Hematopoietic multipotent progenitor cell treated with erythropoietin and hydrocortisone succinate and interleukin-3 and kit ligand, for 15 days (in vitro differentiated cells): Measurements from ENCODE around the gene PRKCZ.
"Not testable (repeated sequence)": the region's sequence is repeated elsewhere in the genome, so short reads cannot be mapped to it uniquely, and the experiment has no call there.

Source experiments
- DNase-seq: peaks from one replicate; pipeline ENCODE4 v3.0.0-alpha.2; 2015; ENCODE audit warnings: low spot score

The PRKCZ gene

GRCh38 chr1:2103266-2103900 is 53.2 kb downstream of the PRKCZ start:
- DNase-seq = no peak

DNA sequence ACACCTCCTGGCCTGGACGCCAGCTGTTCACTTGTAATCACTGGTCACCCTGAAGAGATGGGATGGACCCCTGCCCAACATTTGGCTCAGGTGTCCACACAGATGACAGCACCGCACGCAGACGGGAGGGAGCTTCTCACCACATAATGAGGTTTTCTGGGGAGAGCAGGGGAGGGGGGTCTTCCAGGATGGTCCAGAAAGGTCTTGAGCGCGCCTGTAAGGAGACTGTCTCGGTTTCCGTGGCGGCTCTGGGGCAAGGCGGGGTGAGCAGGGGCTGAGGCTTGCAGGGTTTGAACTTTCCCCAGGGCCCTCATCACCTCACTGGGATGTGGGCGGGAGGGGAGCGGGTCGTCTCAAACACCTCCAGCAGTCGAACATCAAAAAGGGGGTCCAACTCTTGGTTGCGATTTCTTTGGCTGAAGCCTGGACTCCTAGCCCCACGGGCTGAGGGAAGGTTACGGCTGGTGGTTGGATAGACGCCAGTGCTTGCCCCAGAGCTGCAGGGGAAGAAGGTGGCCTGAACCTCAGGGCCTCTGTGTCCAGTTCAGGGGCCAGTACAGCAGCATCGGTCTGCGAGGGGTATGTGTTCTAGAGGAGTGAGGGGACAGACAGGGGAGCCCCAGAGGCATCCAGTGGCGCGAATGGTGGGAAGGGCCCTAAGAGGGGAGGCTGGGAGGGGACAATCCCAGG is 53.8 kb downstream of the PRKCZ start:
- DNase-seq = no peak

DNA sequence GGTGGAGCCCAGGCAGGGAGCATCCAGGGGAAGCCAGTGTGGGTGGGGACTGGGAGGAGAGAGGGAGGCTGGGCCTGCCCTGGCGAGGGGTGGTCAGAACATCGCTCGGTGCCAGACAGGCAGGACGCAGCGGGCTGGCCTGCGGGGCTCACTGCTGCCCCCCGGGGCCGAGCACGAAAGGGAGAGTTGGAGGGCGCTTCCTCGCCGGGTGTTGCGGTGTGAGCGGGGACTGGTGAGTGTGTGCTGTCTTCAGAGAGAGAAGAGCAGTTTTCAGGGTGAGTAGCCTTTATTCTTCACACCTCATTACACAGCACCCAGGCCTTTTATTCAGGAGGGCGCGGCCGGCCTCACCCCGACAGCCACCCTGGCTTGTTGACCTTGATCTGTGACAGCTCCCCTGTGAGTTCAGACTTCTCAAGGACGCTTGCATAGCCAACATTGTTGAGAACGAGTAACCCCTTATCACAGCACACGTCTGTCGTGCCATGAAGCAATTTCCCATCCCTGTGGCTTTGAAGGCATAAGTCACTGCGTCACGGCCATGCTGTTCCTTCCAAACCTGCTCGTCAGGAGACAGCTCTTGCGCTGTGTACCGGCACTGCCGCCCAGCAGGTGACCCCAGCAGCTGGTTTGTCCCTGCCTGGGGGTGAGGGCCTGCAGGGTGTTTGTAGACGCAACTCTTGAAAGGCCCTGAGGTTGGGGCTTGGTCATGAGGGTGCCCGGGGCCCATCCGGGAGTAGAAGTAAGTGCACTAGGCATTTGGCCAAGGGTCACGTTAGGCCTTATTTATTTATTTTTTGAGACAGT is 54.6 kb downstream of the PRKCZ start:
- no peak for DNase-seq

GRCh38 chr1:2105781-2106524 is 55.7 kb downstream of the PRKCZ start:
- DNase-seq = no peak

DNA sequence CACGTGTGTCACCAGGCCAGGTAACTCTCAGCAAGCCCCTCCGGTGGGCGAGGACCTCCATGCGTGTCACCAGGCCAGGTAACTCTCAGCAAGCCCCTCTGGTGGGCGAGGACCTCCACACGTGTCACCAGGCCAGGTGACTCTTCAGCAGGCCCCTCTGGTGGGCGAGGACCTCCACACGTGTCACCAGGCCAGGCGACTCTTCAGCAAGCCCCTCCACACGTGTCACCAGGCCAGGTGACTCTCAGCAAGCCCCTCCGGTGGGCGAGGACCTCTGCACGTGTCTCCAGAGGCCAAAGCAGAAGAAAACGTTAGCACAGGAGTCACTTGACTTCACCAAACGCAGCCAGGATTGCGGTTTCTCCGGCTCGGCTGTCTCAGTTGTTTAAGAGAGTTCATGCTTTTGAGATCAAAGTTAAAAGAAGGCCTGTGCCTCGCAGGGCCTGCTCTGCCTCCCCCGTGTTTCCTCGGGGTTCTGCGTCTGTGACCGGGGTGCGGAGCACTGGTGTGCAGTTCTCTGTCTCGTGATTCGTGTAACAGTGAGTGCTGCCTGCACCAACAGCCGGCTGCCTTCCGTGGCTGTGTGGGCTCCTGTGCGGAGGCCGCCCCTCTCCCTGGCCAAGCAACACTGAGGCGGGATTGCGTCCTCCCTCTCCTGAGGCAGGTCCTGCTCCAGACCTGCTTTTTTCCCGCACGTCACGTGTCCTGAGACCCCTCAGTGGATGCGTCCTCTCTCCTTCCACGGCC is 56.6 kb downstream of the PRKCZ start:
- no peak for DNase-seq

GRCh38 chr1:2107586-2108212 is 57.5 kb downstream of the PRKCZ start:
- DNase-seq = no peak

GRCh38 chr1:2108213-2108876 is 58.1 kb downstream of the PRKCZ start:
- no peak for DNase-seq

GRCh38 chr1:2108877-2109580 is 58.8 kb downstream of the PRKCZ start:
- DNase-seq = no peak

GRCh38 chr1:2109581-2110021 is 59.4 kb downstream of the PRKCZ start:
- no peak for DNase-seq

- DNase-seq = no peak
Measured at GRCh38 chr1:2110191-2110737, 60.1 kb downstream of the PRKCZ start.

DNA sequence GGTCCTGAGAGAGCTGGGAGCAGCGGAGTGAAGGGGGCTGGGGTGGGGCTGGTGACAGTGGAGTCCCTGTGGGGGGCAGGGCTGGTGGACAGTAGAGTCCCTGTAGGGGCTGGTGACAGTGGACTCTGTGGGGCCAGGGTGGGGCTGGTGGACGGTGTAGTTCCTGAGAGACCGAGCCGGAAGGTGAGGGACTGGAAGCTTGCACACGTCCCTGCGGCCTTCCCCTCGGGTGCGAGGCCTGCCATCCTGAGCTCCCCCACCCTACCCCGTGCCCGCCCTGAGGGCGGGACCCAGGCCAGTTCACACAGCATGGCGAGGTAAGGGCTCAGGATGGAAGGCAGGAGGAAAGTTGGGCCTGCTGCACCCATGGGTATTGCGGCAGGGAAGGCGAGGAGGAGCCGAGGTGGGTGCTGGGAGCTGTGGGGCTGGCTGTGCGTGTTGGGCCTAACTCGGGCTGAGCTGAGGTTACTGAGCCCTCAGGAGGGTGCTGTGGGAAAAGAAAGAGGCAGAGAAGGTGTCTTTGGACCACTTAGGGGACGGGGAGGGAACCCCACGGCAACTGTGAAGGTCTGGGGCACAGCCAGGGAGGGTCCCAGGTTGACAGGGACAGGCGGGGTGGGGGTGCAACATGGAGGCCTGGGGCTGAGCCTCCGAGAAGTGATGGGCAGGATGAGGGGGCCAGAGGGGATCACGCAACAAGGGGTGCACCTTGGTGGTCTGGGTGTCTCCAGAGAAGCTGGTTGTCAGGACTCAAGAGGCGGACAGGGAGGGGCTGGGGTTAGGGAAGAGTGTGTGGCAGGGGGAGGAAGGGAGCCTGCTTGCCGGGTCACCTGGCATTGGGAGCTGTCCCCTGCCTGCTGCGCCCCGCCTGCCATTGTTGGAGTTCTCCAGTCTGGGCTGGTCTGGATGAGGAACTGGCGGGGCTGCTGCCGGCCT is 60.8 kb downstream of the PRKCZ start:
- no peak for DNase-seq

DNA sequence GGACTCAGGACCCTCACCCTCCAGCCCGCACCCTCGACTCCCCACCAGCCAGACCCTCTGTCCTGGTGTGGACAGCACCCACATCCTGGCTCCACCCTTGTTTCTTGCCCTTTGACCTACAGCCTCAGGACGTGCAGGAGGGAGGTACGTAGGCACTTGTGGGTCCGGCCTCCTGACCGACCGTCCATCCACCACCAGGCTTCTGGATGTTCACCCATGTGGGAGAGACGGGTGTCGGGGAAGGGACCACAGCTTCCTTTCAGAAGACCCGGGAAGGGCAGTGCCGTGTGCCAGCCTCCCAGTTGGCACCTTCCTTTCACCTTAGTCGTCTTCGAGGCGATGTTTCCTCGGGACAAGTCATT is 61.4 kb downstream of the PRKCZ start:
- no peak for DNase-seq

- no peak for DNase-seq
Measured at GRCh38 chr1:2112280-2112701, 62.1 kb downstream of the PRKCZ start.

- DNase-seq = no peak
Measured at GRCh38 chr1:2113620-2114135, 63.5 kb downstream of the PRKCZ start.

DNA sequence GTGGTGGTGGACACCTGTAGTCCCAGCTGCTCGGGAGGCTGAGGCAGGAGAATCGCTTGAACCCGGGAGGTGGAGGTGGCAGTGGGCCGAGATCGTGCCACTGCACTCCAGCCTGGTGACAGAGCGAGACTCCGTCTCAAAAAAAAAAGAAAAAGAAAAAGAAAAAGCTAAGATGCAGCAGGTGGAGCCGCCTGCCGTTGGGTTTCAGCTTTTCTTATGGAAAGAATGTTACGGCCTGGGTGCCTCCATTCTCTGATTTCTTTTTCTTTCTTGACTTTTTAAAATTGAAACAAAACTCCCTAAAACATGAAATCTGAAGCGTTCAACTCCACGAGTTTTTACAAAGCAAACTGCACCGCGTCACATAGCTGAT is 64.4 kb downstream of the PRKCZ start:
- not testable (repeated sequence) for DNase-seq

GRCh38 chr1:2115008-2115641 is 64.9 kb downstream of the PRKCZ start:
- no peak for DNase-seq

GRCh38 chr1:2115702-2116341 is 65.6 kb downstream of the PRKCZ start:
- DNase-seq = no peak
